IMR-90 (cell line): Measurements from ENCODE around the gene HK3. TPM values are rescaled to one million over a fixed set of nuclear protein-coding genes. Genes with fewer than 3 reads are reported as not detected.
A peak's percentile ranks its signal among the peaks of the same experiment; 100 is the strongest.

ENCODE experiments used
- ATAC-seq: fragments of 200-7000 bp; cut with Tn5 transposase; 2 replicates; pipeline ENCODE4 v1.9.1; 2020; ENCODE audit warnings: low read depth, mild to moderate bottlenecking, moderate library complexity
- BruUV-seq: library from RNA; stranded (reverse); fragments of 400-500 nt; replicated peaks from 2 replicates; lab custom pipeline; 2021; lab: Mats Ljungman, UMichigan
- CTCF ChIA-PET: fragments of 300-600 bp; formaldehyde crosslinking; extraction: SDS; loops from one replicate; lab custom pipeline; 2021; ENCODE audit warnings: antibody characterized with exemption; lab: Yijun Ruan, JAX
- POLR2A ChIA-PET: fragments of 300-600 bp; sonication (Branson Sonifier 250); formaldehyde crosslinking; loops from one replicate; lab custom pipeline; 2022; ENCODE audit warnings: antibody characterized with exemption; ENCODE audit not compliant: unreplicated experiment; lab: Charles Lee
- DNase-seq: peaks from one replicate; pipeline ENCODE4 v3.0.0; 2013
- H2AFZ ChIP-seq: replicated peaks from 2 replicates; pipeline ENCODE3; 2013; ENCODE audit warnings: low read length, mild to moderate bottlenecking; ENCODE audit not compliant: poor library complexity
- H2AK5ac ChIP-seq: 2 replicates; pipeline ENCODE4 v1.6.1; 2013; ENCODE audit warnings: low read depth, low read length, inconsistent platforms
- H2AK9ac ChIP-seq: replicated peaks from 2 replicates; pipeline ENCODE3; 2013; ENCODE audit warnings: mild to moderate bottlenecking, low read depth, low read length, moderate library complexity; ENCODE audit not compliant: poor library complexity
- H2BK120ac ChIP-seq: 2 replicates; pipeline ENCODE4 v1.6.1; 2013; ENCODE audit warnings: low read depth, low read length, inconsistent platforms
- H2BK15ac ChIP-seq: 3 replicates; pipeline ENCODE4 v1.6.1; 2013; ENCODE audit warnings: low read depth, low read length, inconsistent platforms
- H2BK20ac ChIP-seq: 2 replicates; pipeline ENCODE4 v1.6.1; 2013; ENCODE audit warnings: low read depth, mild to moderate bottlenecking, inconsistent platforms, low read length, moderate library complexity
- H2BK5ac ChIP-seq: 2 replicates; pipeline ENCODE4 v1.6.1; 2013; ENCODE audit warnings: mild to moderate bottlenecking, low read depth, low read length, inconsistent platforms; ENCODE audit not compliant: poor library complexity, severe bottlenecking
- H3K14ac ChIP-seq: replicated peaks from 2 replicates; pipeline ENCODE4 v1.6.1; 2013; ENCODE audit warnings: low read depth, low read length, inconsistent platforms
- H3K18ac ChIP-seq: 2 replicates; pipeline ENCODE4 v1.6.1; 2013; ENCODE audit warnings: low read depth, low read length, control low read depth
- H3K23ac ChIP-seq: 2 replicates; pipeline ENCODE4 v1.6.1; 2013; ENCODE audit warnings: low read depth, low read length, inconsistent platforms
- H3K27ac ChIP-seq: 2 replicates; pipeline ENCODE4 v1.5.1; 2013; ENCODE audit warnings: mild to moderate bottlenecking, control low read depth, low read length; ENCODE audit not compliant: insufficient read depth
- H3K27me3 ChIP-seq: 2 replicates; pipeline ENCODE4 v1.6.1; 2013; ENCODE audit warnings: low read length; ENCODE audit not compliant: control insufficient read depth, insufficient read depth
- H3K36me3 ChIP-seq: 2 replicates; pipeline ENCODE4 v1.6.1; 2013; ENCODE audit warnings: low read length, mixed read lengths; ENCODE audit not compliant: control insufficient read depth, insufficient read depth
- H3K4ac ChIP-seq: 2 replicates; pipeline ENCODE4 v1.6.1; 2013; ENCODE audit warnings: low read depth, low read length, inconsistent platforms
- H3K4me1 ChIP-seq: 2 replicates; pipeline ENCODE4 v1.6.1; 2013; ENCODE audit warnings: low read length, mixed read lengths; ENCODE audit not compliant: control insufficient read depth, insufficient read depth
- H3K4me2 ChIP-seq: 2 replicates; pipeline ENCODE4 v1.6.1; 2013; ENCODE audit warnings: low read depth, mild to moderate bottlenecking, control low read depth, low read length, moderate library complexity
- H3K4me3 ChIP-seq: 2 replicates; pipeline ENCODE4 v1.5.1; 2013; ENCODE audit warnings: low read depth, mild to moderate bottlenecking, control low read depth, low read length, moderate library complexity; ENCODE audit not compliant: insufficient read depth
- H3K56ac ChIP-seq: 2 replicates; pipeline ENCODE4 v1.6.1; 2013; ENCODE audit warnings: low read length, inconsistent platforms; ENCODE audit not compliant: insufficient read depth; ENCODE audit errors: extremely low read depth
- H3K79me1 ChIP-seq, 2 experiments: 2 replicates each; pipeline ENCODE4 v1.6.1; 2013; ENCODE audit warnings: low read length in 2 of 2, inconsistent platforms in 1 of 2, low read depth in 1 of 2
- H3K9ac ChIP-seq: 2 replicates; pipeline ENCODE4 v1.6.1; 2013; ENCODE audit warnings: low read depth, low read length, control low read depth
- H3K9me1 ChIP-seq: 2 replicates; pipeline ENCODE4 v1.6.1; 2013; ENCODE audit warnings: low read length, inconsistent platforms; ENCODE audit not compliant: insufficient read depth
- H3K9me3 ChIP-seq: 2 replicates; pipeline ENCODE4 v1.6.1; 2013; ENCODE audit warnings: low read length; ENCODE audit not compliant: control insufficient read depth, insufficient read depth
- H4K20me1 ChIP-seq: 2 replicates; pipeline ENCODE4 v1.6.1; 2013; ENCODE audit warnings: low read length, inconsistent platforms; ENCODE audit not compliant: insufficient read depth
- H4K5ac ChIP-seq: 2 replicates; pipeline ENCODE4 v1.6.1; 2013; ENCODE audit warnings: mild to moderate bottlenecking, low read depth, low read length, control low read depth
- H4K8ac ChIP-seq, 2 experiments: 2 replicates each; pipeline ENCODE4 v1.6.1; 2013; ENCODE audit warnings: low read depth in 2 of 2, low read length in 2 of 2, control low read depth in 1 of 2, inconsistent platforms in 1 of 2
- H4K91ac ChIP-seq: 2 replicates; pipeline ENCODE4 v1.6.1; 2013; ENCODE audit warnings: low read depth, low read length, inconsistent platforms; ENCODE audit not compliant: insufficient read depth
- MAFK ChIP-seq: IDR thresholded peaks from 2 replicates; pipeline ENCODE4 v1.6.1; 2012; ENCODE audit warnings: low read depth, low read length, improper control_type of control experiment
- MXI1 ChIP-seq: IDR thresholded peaks from 2 replicates; pipeline ENCODE4 v1.6.1; 2012; ENCODE audit warnings: low read depth, mild to moderate bottlenecking, low read length, moderate library complexity, borderline replicate concordance
- WGBS, 2 experiments: methylation state at CpG; one replicate each; pipeline versions ENCODE4 v1.1.5 to v1.1.7; 2013; ENCODE audit warnings: missing lambda C conversion rate in 2 of 2; ENCODE audit not compliant: insufficient read length in 1 of 2; ENCODE audit errors: extremely low coverage in 2 of 2; 5-methylcytosine and 5-hydroxymethylcytosine counted together
- dilution Hi-C: fragments of 300-500 bp; cut with HindIII; formaldehyde crosslinking; loops from one replicate; pipeline ENCODE4 v1.14.3; 2018; ENCODE audit warnings: low sequenced_read_pairs; ENCODE audit not compliant: unreplicated experiment
- in situ Hi-C: fragments of 300-500 bp; cut with MboI; formaldehyde crosslinking; loops from 3 replicates; pipeline ENCODE4 v1.14.3; 2019; ENCODE audit warnings: low sequenced_read_pairs, inconsistent platforms, mixed read lengths
- intact Hi-C: fragments of 100-400 bp; cut with micrococcal nuclease; formaldehyde crosslinking; loops from 2 replicates; pipeline ENCODE4 v1.10.0; 2022
- polyA plus RNA-seq, 3 experiments: library from polyadenylated mRNA; depleted of rRNA; stranded (reverse); fragments of >200 nt; gene quantifications; 2 replicates each; pipeline ENCODE4 v1.2.3, GENCODE V29; 2012; ENCODE audit warnings: low replicate concordance in 1 of 3
- total RNA-seq: library from RNA; depleted of rRNA; stranded (reverse); fragments of >200 nt; gene quantifications from 2 replicates; pipeline ENCODE4 v1.2.3, GENCODE V29; 2012

The HK3 gene
- total and polyA plus RNA-seq, 2 of the 4 experiments (the other 2 are of a cell fraction) = not detected

GRCh38 chr5:176851380-176851779 lies 47.8 kb downstream of the HK3 start:
- dilution Hi-C loops (no loop called here), in situ Hi-C loops (no loop called here), intact Hi-C loops (no loop called here)
- Histone ChIP-seq H3K36me3 (no peaks in the 10 kb centered on the region), H4K5ac (no peak overlapping the region), H3K9ac (no peak overlapping the region), H4K91ac (no peak overlapping the region), H3K4ac (no peak overlapping the region), H3K9me3 (no peaks in the 10 kb centered on the region), H3K4me1 (no peaks in the 10 kb centered on the region), H3K23ac (no peak overlapping the region), H4K20me1 (no peaks in the 10 kb centered on the region), H2AK5ac (no peak overlapping the region), H2BK5ac (no peak overlapping the region), H3K9me1 (no peaks in the 10 kb centered on the region), H2AK9ac (no peak overlapping the region), H2BK15ac (no peak overlapping the region), H3K4me2 (no peak overlapping the region), H3K4me3 (no peak overlapping the region), H3K18ac (no peak overlapping the region), H3K14ac (no peak overlapping the region), H3K79me1 (no peaks in the 10 kb centered on the region), H3K27me3 (peaks cover 50% of the 10 kb centered on the region; the same call in 1 of the 2 replicates), H2BK120ac (no peak overlapping the region), H2AFZ (no peak overlapping the region), H4K8ac (no peak overlapping the region), H2BK20ac (no peak overlapping the region), H3K56ac (no peak overlapping the region), H3K27ac (no peak overlapping the region)
- no peak for ATAC-seq
- no TSS peak for BruUV-seq
- TF ChIP-seq MAFK (peak; percentile 74), MXI1 (no peak)
- WGBS, 2 experiments = 20% methylated on average over 1 of the region's 12 CpGs; no CpG with 5 or more reads in 1 of the 2 experiments
- ChIA-PET CTCF (no interaction called here), POLR2A (no interaction called here)
- DNase-seq = no peak
